GM23338 (cell line): ENCODE results near the gene CLDN6. TPM values are rescaled to one million over a fixed set of nuclear protein-coding genes. Genes with fewer than 3 reads are reported as not detected.

Experiments
- ATAC-seq: fragments of 200-7000 bp; cut with Tn5 transposase; 3 replicates; pipeline ENCODE4 v1.9.1; 2020
- DNase-seq: peaks from one replicate; pipeline ENCODE4 v3.0.0-alpha.2; 2015; ENCODE audit warnings: low spot score
- H2AFZ ChIP-seq: fragments of 200-600 bp; sonication (generic); 2 replicates; pipeline ENCODE4 v1.8.0; 2016; ENCODE audit warnings: antibody characterized with exemption, mild to moderate bottlenecking, moderate library complexity
- H3F3A ChIP-seq: fragments of 200-600 bp; sonication (generic); replicated peaks from 2 replicates; pipeline ENCODE4 v1.8.0; 2017; ENCODE audit warnings: antibody characterized with exemption, mixed run types, low read depth
- H3K27ac ChIP-seq: fragments of 200-600 bp; sonication (generic); 2 replicates; pipeline ENCODE4 v1.6.1; 2016; ENCODE audit warnings: low read depth
- H3K27me3 ChIP-seq: fragments of 200-600 bp; sonication (generic); 2 replicates; pipeline ENCODE4 v1.8.0; 2016; ENCODE audit warnings: mild to moderate bottlenecking, mixed run types, moderate library complexity; ENCODE audit not compliant: insufficient read depth
- H3K36me3 ChIP-seq: fragments of 200-600 bp; sonication (generic); 2 replicates; pipeline ENCODE4 v1.8.0; 2016; ENCODE audit warnings: mild to moderate bottlenecking; ENCODE audit not compliant: insufficient read depth
- H3K4me1 ChIP-seq: fragments of 200-600 bp; sonication (generic); 2 replicates; pipeline ENCODE4 v1.8.0; 2016; ENCODE audit warnings: mild to moderate bottlenecking, moderate library complexity; ENCODE audit not compliant: insufficient read depth
- H3K4me2 ChIP-seq: fragments of 200-600 bp; sonication (generic); 2 replicates; pipeline ENCODE4 v1.7.1; 2017; ENCODE audit warnings: mixed run types
- H3K4me3 ChIP-seq: fragments of 200-600 bp; sonication (generic); 2 replicates; pipeline ENCODE4 v1.6.1; 2016; ENCODE audit warnings: mixed run types
- H3K79me2 ChIP-seq: fragments of 200-600 bp; sonication (generic); replicated peaks from 2 replicates; pipeline ENCODE4 v1.8.0; 2017; ENCODE audit warnings: mild to moderate bottlenecking; ENCODE audit not compliant: insufficient read depth
- H3K9me2 ChIP-seq: fragments of 200-600 bp; sonication (generic); 2 replicates; pipeline ENCODE4 v1.8.0; 2017; ENCODE audit not compliant: insufficient read depth
- H4K20me1 ChIP-seq: fragments of 200-600 bp; sonication (generic); replicated peaks from 2 replicates; pipeline ENCODE4 v1.8.0; 2017; ENCODE audit warnings: mild to moderate bottlenecking; ENCODE audit not compliant: insufficient read depth
- H3K27ac Mint-ChIP-seq: 2 replicates; pipeline ENCODE4 v1.8.0; 2020; ENCODE audit warnings: inconsistent platforms, mild to moderate bottlenecking, moderate library complexity, mixed read lengths
- H3K27me3 Mint-ChIP-seq: 3 replicates; pipeline ENCODE4 v1.8.0; 2022; ENCODE audit warnings: low read depth, mild to moderate bottlenecking, moderate library complexity, mixed read lengths, inconsistent platforms; ENCODE audit not compliant: insufficient read depth, poor library complexity
- H3K36me3 Mint-ChIP-seq: 3 replicates; pipeline ENCODE4 v1.8.0; 2021; ENCODE audit warnings: low read depth, mild to moderate bottlenecking, inconsistent platforms, moderate library complexity, mixed read lengths
- H3K4me1 Mint-ChIP-seq: 3 replicates; pipeline ENCODE4 v1.8.0; 2020; ENCODE audit warnings: mild to moderate bottlenecking, inconsistent platforms, mixed read lengths
- H3K4me3 Mint-ChIP-seq: 3 replicates; pipeline ENCODE4 v1.8.0; 2021; ENCODE audit warnings: moderate library complexity, mild to moderate bottlenecking, inconsistent platforms, mixed read lengths
- H3K9me3 Mint-ChIP-seq: 3 replicates; pipeline ENCODE4 v1.8.0; 2020; ENCODE audit warnings: moderate library complexity, mild to moderate bottlenecking, inconsistent platforms, mixed read lengths
- CREB1 ChIP-seq: fragments of 250-450 bp; sonication (Bioruptor Pico); IDR thresholded peaks from 2 replicates; pipeline ENCODE4 v1.5.0; 2020; ENCODE audit warnings: low read depth, mild to moderate bottlenecking, moderate library complexity
- CTCF ChIP-seq, 2 experiments: fragments of 200-600 bp in 1 of 2; sonication (generic) in 1 of 2; conservative IDR thresholded peaks; 2 replicates each; pipeline versions ENCODE4 v1.5.1 to v1.6.1; 2016 to 2017; ENCODE audit warnings: antibody characterized with exemption in 2 of 2, low read depth in 2 of 2, mild to moderate bottlenecking in 2 of 2, moderate library complexity in 1 of 2
- EZH2phosphoT487 ChIP-seq: fragments of 200-600 bp; sonication (generic); IDR thresholded peaks from one replicate; pipeline ENCODE4 v1.8.1; 2018; ENCODE audit warnings: antibody characterized with exemption; ENCODE audit not compliant: unreplicated experiment
- JUNB ChIP-seq: IDR thresholded peaks from one replicate; pipeline ENCODE4 v1.6.1; 2016; ENCODE audit warnings: antibody characterized with exemption; ENCODE audit not compliant: unreplicated experiment
- NANOG ChIP-seq: IDR thresholded peaks from 2 replicates; pipeline ENCODE4 v1.6.1; 2016; ENCODE audit warnings: antibody characterized with exemption, borderline replicate concordance
- POLR2AphosphoS5 ChIP-seq: IDR thresholded peaks from 2 replicates; pipeline ENCODE4 v1.6.1; 2016; ENCODE audit warnings: antibody characterized with exemption, low read depth
- REST ChIP-seq: IDR thresholded peaks from one replicate; pipeline ENCODE4 v1.6.1; 2018; ENCODE audit warnings: antibody characterized with exemption; ENCODE audit not compliant: unreplicated experiment
- ZNF331 ChIP-seq: fragments of 250-450 bp; sonication (Bioruptor Pico); IDR thresholded peaks from 2 replicates; pipeline ENCODE4 v1.5.0; 2020; ENCODE audit warnings: low read depth, mild to moderate bottlenecking, moderate library complexity
- polyA plus RNA-seq: library from polyadenylated mRNA; unstranded; fragments of >200 nt; fragmentation: Nextera tagmentation; extraction: Ambion mirVana; gene quantifications from 2 replicates; pipeline ENCODE4 v1.2.1, GENCODE V29; 2016
- total RNA-seq: library from RNA; depleted of rRNA; stranded (reverse); fragments of >200 nt; shearing (Covaris generic); gene quantifications from 2 replicates; pipeline ENCODE4 v1.2.3, GENCODE V29; 2014
- TF ChIP-seq, protein P1 (sequence below): IDR thresholded peaks from 2 replicates; pipeline ENCODE4 v1.6.1; 2016; ENCODE audit warnings: antibody characterized with exemption

Gene CLDN6
- total and polyA plus RNA-seq, 2 experiments from 2014 or later, result 537 to 1,028 TPM

GRCh38 chr16:2974319-2975056 lies 43.5 kb downstream of the CLDN6 start (continued):
- no peak for TF ChIP-seq POLR2AphosphoS5
- TF ChIP-seq ZNF331 (CRISPR knock-in tag), result no peak
- no peak for TF ChIP-seq REST
- no peak for TF ChIP-seq JUNB
- TF ChIP-seq, protein P1, sequence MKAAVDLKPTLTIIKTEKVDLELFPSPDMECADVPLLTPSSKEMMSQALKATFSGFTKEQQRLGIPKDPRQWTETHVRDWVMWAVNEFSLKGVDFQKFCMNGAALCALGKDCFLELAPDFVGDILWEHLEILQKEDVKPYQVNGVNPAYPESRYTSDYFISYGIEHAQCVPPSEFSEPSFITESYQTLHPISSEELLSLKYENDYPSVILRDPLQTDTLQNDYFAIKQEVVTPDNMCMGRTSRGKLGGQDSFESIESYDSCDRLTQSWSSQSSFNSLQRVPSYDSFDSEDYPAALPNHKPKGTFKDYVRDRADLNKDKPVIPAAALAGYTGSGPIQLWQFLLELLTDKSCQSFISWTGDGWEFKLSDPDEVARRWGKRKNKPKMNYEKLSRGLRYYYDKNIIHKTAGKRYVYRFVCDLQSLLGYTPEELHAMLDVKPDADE, result no peak
- TF ChIP-seq EZH2phosphoT487, result no peak

- no peak overlapping the region for H3K27ac ChIP-seq
- no peaks in the 10 kb centered on the region for H3K9me2 ChIP-seq
- peaks cover 18% of the 10 kb centered on the region for H4K20me1 ChIP-seq
- TF ChIP-seq CREB1 (no peak), NANOG (no peak), JUNB (no peak), ZNF331 (CRISPR knock-in tag) (no peak), CTCF (conservative IDR thresholded peaks at IDR 0.05; ENCODE audit: low read depth in 2 of 2) (no peak), POLR2AphosphoS5 (no peak)
- TF ChIP-seq, protein P1, result no peak
- H3F3A ChIP-seq, result peaks cover 19% of the 10 kb centered on the region
- H3K36me3 ChIP-seq, result 0 out of 2 replicates have a peak, but pooled peaks cover 3% of the 10 kb centered on the region
- DNase-seq (no peak), ATAC-seq (no peak)
- H3K4me3 ChIP-seq, result no peak overlapping the region
- no peaks in the 10 kb centered on the region for H3K27me3 ChIP-seq
- Mint-ChIP-seq H3K9me3 (no peaks in the 10 kb centered on the region), H3K36me3 (peaks cover 37% of the 10 kb centered on the region), H3K27me3 (peaks cover 24% of the 10 kb centered on the region), H3K4me3 (no peak overlapping the region), H3K4me1 (peaks cover 15% of the 10 kb centered on the region; the same call in 2 of the 3 replicates), H3K27ac (no peak overlapping the region)
- H3K79me2 ChIP-seq, result peaks cover 2% of the 10 kb centered on the region; the same call in 1 of the 2 replicates
- no peak overlapping the region for H2AFZ ChIP-seq
- H3K4me1 ChIP-seq, result no peaks in the 10 kb centered on the region; the same call in 1 of the 2 replicates
- no peak overlapping the region for H3K4me2 ChIP-seq
These were observed 44.2 kb downstream of the CLDN6 start for GRCh38 chr16:2973605-2974318.
